Mononuclear cell (primary cell): Measurements from ENCODE around the gene NKX2-3. TPM values are rescaled to one million over a fixed set of nuclear protein-coding genes. Genes with fewer than 3 reads are reported as not detected.

Experiments
- H3K27me3 ChIP-seq: 2 replicates; pipeline ENCODE4 v1.6.0; 2011; ENCODE audit warnings: low read length, control low read depth; ENCODE audit not compliant: insufficient read depth
- H3K4me1 ChIP-seq: 2 replicates; pipeline ENCODE4 v1.5.1; 2011; ENCODE audit warnings: mild to moderate bottlenecking, low read length, control low read depth; ENCODE audit not compliant: insufficient read depth
- H3K4me3 ChIP-seq: 2 replicates; pipeline ENCODE4 v1.5.1; 2011; ENCODE audit warnings: mild to moderate bottlenecking, low read length, moderate library complexity
- H3K9me3 ChIP-seq: 2 replicates; pipeline ENCODE4 v1.5.1; 2011; ENCODE audit warnings: low read depth, mild to moderate bottlenecking, control low read depth, low read length
- total RNA-seq: library from RNA; depleted of rRNA; stranded (reverse); fragments of >200 nt; gene quantifications from one replicate; pipeline ENCODE4 v1.2.3, GENCODE V29; 2012

NKX2-3 gene
- total RNA-seq, result not detected

DNA sequence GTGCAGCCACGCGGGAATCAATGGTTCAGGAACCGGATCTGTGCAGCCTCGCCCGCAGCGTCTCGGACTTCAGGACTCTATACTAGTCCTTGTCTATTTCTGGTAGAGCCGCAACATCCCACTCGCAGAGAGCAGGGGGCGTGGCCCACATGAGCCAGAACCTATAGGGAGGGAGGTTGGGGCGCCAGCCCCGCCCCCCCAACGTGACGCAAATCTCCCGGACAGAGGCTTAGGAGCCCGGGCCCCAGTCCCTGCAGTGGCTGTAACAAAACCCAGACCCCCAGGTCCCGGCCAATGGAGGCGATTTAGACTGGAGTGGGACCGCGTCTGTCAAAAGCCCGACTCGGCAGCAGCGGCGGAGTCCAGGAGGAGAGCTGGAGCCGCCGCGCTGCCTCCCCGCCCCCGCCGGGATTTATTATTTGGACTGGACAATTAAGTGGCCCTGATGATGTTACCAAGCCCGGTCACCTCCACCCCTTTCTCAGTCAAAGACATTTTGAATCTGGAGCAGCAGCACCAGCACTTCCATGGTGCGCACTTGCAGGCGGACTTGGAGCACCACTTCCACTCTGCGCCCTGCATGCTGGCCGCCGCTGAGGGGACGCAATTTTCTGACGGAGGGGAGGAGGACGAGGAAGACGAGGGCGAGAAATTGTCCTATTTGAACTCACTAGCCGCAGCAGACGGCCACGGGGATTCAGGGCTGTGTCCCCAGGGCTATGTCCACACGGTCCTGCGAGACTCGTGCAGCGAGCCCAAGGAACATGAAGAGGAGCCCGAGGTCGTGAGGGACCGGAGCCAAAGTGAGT, at the start of gene NKX2-3:
Gene NKX2-3, plus strand, starts transcription at position 256 of the 809 bp plus-strand sequence. Its CDS starts 190 bp downstream, at position 446.
- peaks cover 94% of the 10 kb centered on the region for H3K27me3 ChIP-seq
- no peaks in the 10 kb centered on the region for H3K9me3 ChIP-seq
- H3K4me1 ChIP-seq, result peaks cover 61% of the 10 kb centered on the region
- H3K4me3 ChIP-seq, result no peak within 1 kb of the TSS

GRCh38 chr10:99484626-99485581, 47.8 kb upstream of the NKX2-3 start:
- peaks cover 11% of the 10 kb centered on the region for H3K27me3 ChIP-seq
- H3K4me1 ChIP-seq, result no peaks in the 10 kb centered on the region
- no peaks in the 10 kb centered on the region for H3K9me3 ChIP-seq
- H3K4me3 ChIP-seq, result no peak overlapping the region

GRCh38 chr10:99487125-99487807, 45.5 kb upstream of the NKX2-3 start:
- Histone ChIP-seq H3K4me3 (no peak overlapping the region), H3K27me3 (peaks cover 11% of the 10 kb centered on the region), H3K4me1 (no peaks in the 10 kb centered on the region), H3K9me3 (no peaks in the 10 kb centered on the region)

GRCh38 chr10:99489271-99489670, 43.5 kb upstream of the NKX2-3 start:
- H3K4me1 ChIP-seq, result no peaks in the 10 kb centered on the region
- no peaks in the 10 kb centered on the region for H3K9me3 ChIP-seq
- H3K4me3 ChIP-seq, result no peak overlapping the region
- peaks cover 11% of the 10 kb centered on the region for H3K27me3 ChIP-seq

DNA sequence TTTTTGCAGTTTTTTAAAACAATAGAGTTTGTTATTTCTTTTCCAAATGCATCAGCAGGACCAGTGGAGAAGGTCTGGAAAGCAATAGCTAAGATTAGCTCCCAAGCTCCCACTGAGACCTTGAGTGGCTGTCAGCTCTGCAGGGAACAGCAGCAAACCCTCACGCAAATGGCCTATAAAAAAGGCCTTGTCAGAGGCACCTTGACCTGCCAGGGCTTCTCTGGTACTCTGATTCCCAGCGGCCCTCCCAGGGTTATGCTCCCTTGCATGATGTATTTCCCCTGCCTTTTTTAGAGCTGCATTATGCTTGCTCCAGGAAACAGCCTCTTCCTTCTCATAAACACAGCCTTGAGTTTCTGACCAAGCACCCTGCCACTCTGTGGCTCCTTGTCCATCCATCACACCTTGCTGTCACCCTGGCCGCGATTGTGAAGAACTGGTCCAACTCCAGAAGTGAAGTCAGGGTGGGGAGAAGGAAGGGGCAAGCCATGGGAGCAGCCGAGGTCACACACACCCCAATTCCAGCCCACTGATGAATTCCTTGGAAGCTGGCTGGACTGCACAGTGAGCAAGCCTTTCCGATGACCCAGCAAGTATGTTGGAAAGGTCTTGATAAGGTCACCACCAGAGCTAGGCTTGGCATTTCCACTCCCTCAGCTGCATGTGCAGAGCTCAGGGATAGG, 35.3 kb upstream of the NKX2-3 start:
- Histone ChIP-seq H3K27me3 (no peaks in the 10 kb centered on the region), H3K4me1 (no peaks in the 10 kb centered on the region), H3K4me3 (no peak overlapping the region), H3K9me3 (no peaks in the 10 kb centered on the region)

DNA sequence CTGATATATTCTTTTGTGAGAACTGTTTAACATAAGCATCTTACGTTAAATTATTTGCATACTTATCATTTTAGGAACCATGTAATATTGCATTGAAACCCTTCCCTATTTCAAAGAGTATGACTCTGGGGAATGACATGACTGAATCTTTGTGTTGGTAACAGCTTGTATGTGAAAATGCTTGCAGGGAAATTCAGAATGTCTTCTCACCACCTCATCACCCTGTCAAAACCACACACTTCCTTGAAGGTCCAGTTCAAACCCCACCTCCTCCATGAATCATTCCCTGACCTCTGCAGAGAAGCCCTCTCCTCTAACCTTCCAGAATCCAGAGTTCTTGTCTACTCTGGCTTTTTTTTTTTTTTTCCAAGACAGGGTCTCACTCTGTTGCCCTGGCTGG, 26.3 kb upstream of the NKX2-3 start:
- Histone ChIP-seq H3K9me3 (no peaks in the 10 kb centered on the region), H3K4me1 (no peaks in the 10 kb centered on the region), H3K4me3 (no peak overlapping the region), H3K27me3 (peaks cover 12% of the 10 kb centered on the region)

- Histone ChIP-seq H3K9me3 (no peaks in the 10 kb centered on the region), H3K27me3 (peaks cover 12% of the 10 kb centered on the region), H3K4me3 (no peak overlapping the region), H3K4me1 (no peaks in the 10 kb centered on the region)
These were observed 25.5 kb upstream of the NKX2-3 start for GRCh38 chr10:99507265-99507664.

GRCh38 chr10:99513061-99513460, 19.7 kb upstream of the NKX2-3 start:
- H3K4me3 ChIP-seq, result no peak overlapping the region
- H3K4me1 ChIP-seq, result no peaks in the 10 kb centered on the region
- peaks cover 16% of the 10 kb centered on the region for H3K27me3 ChIP-seq
- no peaks in the 10 kb centered on the region for H3K9me3 ChIP-seq

DNA sequence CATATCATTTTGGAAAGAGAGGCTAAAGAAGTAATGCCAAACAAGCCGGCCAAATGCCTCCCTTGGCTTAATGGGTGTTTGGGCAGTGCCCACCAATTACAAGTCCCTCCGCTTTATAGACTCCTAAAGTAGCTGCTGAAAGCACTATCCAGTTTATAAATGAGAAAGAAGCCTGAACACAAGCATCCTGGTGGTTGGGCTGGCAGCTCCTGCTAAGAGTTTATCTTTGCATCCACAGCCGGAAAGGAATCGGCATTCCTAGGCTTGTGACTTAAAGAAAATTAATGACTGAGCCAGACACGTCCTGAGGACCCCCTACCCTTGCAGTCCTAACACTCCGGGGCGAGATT, 13.1 kb upstream of the NKX2-3 start:
- no peaks in the 10 kb centered on the region for H3K9me3 ChIP-seq
- peaks cover 7% of the 10 kb centered on the region for H3K4me1 ChIP-seq
- H3K4me3 ChIP-seq, result no peak overlapping the region
- peaks cover 60% of the 10 kb centered on the region for H3K27me3 ChIP-seq

- Histone ChIP-seq H3K27me3 (peaks cover 58% of the 10 kb centered on the region), H3K4me3 (no peak overlapping the region), H3K4me1 (peaks cover 7% of the 10 kb centered on the region), H3K9me3 (no peaks in the 10 kb centered on the region)
These were observed 12.5 kb upstream of the NKX2-3 start for GRCh38 chr10:99520040-99520846.

- Histone ChIP-seq H3K4me1 (peaks cover 7% of the 10 kb centered on the region), H3K27me3 (peaks cover 61% of the 10 kb centered on the region), H3K4me3 (no peak overlapping the region), H3K9me3 (no peaks in the 10 kb centered on the region)
These were observed 11.6 kb upstream of the NKX2-3 start for GRCh38 chr10:99520847-99521764.

- Histone ChIP-seq H3K27me3 (peaks cover 68% of the 10 kb centered on the region), H3K9me3 (no peaks in the 10 kb centered on the region), H3K4me1 (peaks cover 7% of the 10 kb centered on the region), H3K4me3 (no peak overlapping the region)
These were observed 10.8 kb upstream of the NKX2-3 start for GRCh38 chr10:99521765-99522469.
